ENCODE measurements around the gene STKLD1. TPM values are rescaled to one million over a fixed set of nuclear protein-coding genes. Genes with fewer than 3 reads are reported as not detected.

Gene STKLD1
- total and polyA plus RNA-seq, 9 of the 15 experiments (the other 6 are each of a cell fraction or from before 2014, with no cell fraction given): 0.10 to 0.65 (median 0.33) TPM; not detected in 2

DNA sequence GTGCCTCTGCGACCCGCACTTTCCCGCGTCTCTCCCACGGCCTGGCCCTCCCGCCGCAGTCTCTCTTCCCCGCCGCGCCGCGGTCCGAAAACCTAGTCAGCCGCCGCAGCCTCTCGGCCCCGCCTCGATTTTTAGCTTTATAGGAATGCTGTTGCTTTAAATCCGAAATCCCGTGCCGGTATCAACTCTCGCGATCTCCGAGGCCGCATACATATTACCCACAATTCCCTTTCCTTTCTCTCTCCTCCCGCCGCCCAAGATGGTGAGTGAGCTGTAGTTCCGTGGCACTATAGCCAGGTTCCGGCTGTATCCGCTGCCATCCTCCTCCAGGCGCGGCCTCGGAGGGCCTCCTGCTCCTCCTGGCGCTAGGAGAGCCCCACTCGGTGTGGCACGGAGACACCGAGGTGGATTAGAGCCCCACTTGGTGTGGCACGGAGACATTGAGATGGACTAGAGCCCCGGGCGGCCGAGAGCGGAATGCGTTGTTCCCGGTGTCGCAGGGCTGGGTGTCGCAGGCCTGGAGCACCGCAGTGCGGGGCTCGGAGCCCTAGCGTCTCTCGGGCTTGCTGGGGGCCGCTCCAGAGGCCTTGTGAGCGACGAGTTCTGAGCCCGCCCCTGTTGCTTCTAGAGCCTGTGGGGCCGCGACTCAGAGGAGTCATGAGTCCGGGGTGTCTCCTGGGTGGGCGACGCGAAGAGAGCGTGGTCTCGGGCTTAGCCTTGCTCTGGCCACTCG lies 28.0 kb upstream of the STKLD1 start, which contains the start of the genes MED22 and RPL7A (continued):
- TF ChIP-seq, protein P1, sequence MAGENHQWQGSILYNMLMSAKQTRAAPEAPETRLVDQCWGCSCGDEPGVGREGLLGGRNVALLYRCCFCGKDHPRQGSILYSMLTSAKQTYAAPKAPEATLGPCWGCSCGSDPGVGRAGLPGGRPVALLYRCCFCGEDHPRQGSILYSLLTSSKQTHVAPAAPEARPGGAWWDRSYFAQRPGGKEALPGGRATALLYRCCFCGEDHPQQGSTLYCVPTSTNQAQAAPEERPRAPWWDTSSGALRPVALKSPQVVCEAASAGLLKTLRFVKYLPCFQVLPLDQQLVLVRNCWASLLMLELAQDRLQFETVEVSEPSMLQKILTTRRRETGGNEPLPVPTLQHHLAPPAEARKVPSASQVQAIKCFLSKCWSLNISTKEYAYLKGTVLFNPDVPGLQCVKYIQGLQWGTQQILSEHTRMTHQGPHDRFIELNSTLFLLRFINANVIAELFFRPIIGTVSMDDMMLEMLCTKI (IDR thresholded peaks at IDR 0.05; ENCODE audit: partially characterized antibody): no peak
- no peak for TF ChIP-seq EHMT2 (IDR thresholded peaks at IDR 0.05)
- no peak for TF ChIP-seq TEAD2 (tag; IDR thresholded peaks at IDR 0.05)
- no peak for TF ChIP-seq HDAC6 (IDR thresholded peaks at IDR 0.05; ENCODE audit: low read depth, low read length)
- no peak for TF ChIP-seq MIER1 (IDR thresholded peaks at IDR 0.05; ENCODE audit: low read depth)
- no peak for TF ChIP-seq CHD4 (IDR thresholded peaks at IDR 0.05; ENCODE audit: insufficient read depth, insufficient replicate concordance, low read depth, low read length, poor library complexity, severe bottlenecking)
- no peak for TF ChIP-seq TSC22D4 (tag; IDR thresholded peaks at IDR 0.05)
- TF ChIP-seq, protein P2, sequence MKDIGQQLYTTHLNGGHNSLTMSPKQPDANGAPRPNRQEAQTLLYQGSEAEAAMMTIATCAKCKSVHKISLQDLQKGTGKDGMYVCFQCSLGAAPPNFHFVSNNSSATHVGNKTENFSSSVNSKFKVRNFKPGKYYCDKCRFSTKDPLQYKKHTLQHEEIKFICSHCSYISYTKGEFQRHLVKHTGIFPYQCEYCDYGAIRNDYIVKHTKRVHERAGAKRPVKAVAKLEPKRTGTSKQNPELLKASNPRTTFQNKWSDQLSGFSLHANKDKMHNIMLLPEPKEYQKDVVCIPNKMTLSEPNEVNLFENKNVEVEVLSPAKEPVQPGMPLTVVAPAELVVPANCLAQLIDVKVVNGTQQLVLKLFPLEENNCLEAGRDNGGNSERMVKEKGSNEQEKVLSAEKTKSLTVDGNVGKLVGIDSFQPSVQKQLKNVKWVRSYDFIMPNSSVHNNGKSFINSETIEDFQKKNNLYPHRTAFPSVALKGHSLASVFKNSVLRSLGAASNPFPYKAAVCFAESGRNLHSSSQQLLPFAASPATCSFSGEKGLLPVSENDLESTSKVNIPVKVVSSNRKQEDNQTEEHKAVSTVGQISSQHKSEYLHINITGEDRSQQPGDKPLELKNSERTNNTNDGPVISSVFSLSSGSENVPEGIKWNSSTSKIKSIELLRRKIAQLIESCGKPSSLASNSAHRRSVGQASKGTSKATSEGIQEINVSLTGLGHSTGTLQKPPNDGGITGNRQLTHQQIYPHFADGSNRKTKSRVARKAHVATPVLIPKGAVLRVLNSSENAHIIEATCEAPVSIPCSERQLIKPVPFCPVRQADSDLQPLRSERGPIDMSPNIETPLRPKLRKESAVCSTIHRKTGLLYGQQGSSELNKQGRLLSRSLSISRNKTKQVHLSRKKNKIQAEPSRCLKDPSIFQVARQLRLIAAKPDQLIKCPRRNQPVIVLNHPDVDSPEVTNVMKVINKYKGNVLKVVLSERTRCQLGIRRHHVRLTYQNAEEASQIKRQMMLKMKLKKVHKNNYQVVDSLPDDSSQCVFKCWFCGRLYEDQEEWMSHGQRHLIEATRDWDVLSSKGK (CRISPR knock-in tag; IDR thresholded peaks at IDR 0.05): no peak
- TF ChIP-seq, protein P3, sequence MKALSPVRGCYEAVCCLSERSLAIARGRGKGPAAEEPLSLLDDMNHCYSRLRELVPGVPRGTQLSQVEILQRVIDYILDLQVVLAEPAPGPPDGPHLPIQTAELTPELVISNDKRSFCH (CRISPR knock-in tag; IDR thresholded peaks at IDR 0.05): no peak
- TF ChIP-seq, protein P3 (tag; IDR thresholded peaks at IDR 0.05): peak; percentile 79; the same call in 1 of the 2 replicates
- TF ChIP-seq SREBF2 (CRISPR knock-in tag; IDR thresholded peaks at IDR 0.05): no peak
- no peak for TF ChIP-seq CCAR2 (IDR thresholded peaks at IDR 0.05; ENCODE audit: low read depth, low read length)
- TF ChIP-seq ZNF780A (CRISPR knock-in tag; IDR thresholded peaks at IDR 0.05): no peak
- TF ChIP-seq MTA3 (IDR thresholded peaks at IDR 0.05; ENCODE audit: borderline replicate concordance): peak; percentile 68; the same call in 1 of the 2 replicates
- TF ChIP-seq SAFB (IDR thresholded peaks at IDR 0.05; ENCODE audit: borderline replicate concordance, low read depth, low read length): 0 out of 2 replicates have a peak, but pooled peaks have one; percentile 19
- no peak for TF ChIP-seq RFX1 (IDR thresholded peaks at IDR 0.05)
- TF ChIP-seq STAG1 (CRISPR knock-in tag; IDR thresholded peaks at IDR 0.05; ENCODE audit: borderline replicate concordance): no peak
- TF ChIP-seq, protein P4, sequence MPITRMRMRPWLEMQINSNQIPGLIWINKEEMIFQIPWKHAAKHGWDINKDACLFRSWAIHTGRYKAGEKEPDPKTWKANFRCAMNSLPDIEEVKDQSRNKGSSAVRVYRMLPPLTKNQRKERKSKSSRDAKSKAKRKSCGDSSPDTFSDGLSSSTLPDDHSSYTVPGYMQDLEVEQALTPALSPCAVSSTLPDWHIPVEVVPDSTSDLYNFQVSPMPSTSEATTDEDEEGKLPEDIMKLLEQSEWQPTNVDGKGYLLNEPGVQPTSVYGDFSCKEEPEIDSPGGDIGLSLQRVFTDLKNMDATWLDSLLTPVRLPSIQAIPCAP (CRISPR knock-in tag; IDR thresholded peaks at IDR 0.05; ENCODE audit: borderline replicate concordance): no peak
- no peak for TF ChIP-seq ZNF174 (CRISPR knock-in tag; IDR thresholded peaks at IDR 0.05)
- 0 out of 2 replicates have a peak, but pooled peaks have one; percentile 29 for TF ChIP-seq MYNN (IDR thresholded peaks at IDR 0.05)
- TF ChIP-seq MYNN (CRISPR knock-in tag; IDR thresholded peaks at IDR 0.05): no peak

All from K562 (cell line).